Hindlimb muscle (tissue), 1 donor: ENCODE data around the gene TRIP12. TPM values are rescaled to one million over a fixed set of nuclear protein-coding genes. Genes with fewer than 3 reads are reported as not detected.
"Not testable (repeated sequence)": the region's sequence is repeated elsewhere in the genome, so short reads cannot be mapped to it uniquely, and the experiment has no call there.

ENCODE experiments used
- DNase-seq: peaks from one replicate; pipeline ENCODE4 v3.0.0-alpha.2; 2013
- polyA plus RNA-seq: library from polyadenylated mRNA; unstranded; fragments of 120-200 nt; gene quantifications from one replicate; pipeline ENCODE4 v1.2.1, GENCODE V29; 2013; ENCODE audit not compliant: insufficient read length

Gene TRIP12
- polyA plus RNA-seq, 1 donor: 196 TPM

GRCh38 chr2:229920011-229920641, 1.7 kb downstream of the TRIP12 start:
- DNase-seq: peak; percentile 11

GRCh38 chr2:229917793-229918192, 4.0 kb downstream of the TRIP12 start:
- DNase-seq: no peak

GRCh38 chr2:229914171-229914570, 7.6 kb downstream of the TRIP12 start:
- no peak for DNase-seq

GRCh38 chr2:229910832-229911412, 10.9 kb downstream of the TRIP12 start:
- no peak for DNase-seq

- DNase-seq: no peak
Measured at GRCh38 chr2:229910147-229910831, 11.5 kb downstream of the TRIP12 start.

- no peak for DNase-seq
Measured at GRCh38 chr2:229909090-229909489, 12.7 kb downstream of the TRIP12 start.

- DNase-seq: no peak
Measured at GRCh38 chr2:229905601-229906000, 16.2 kb downstream of the TRIP12 start.

- DNase-seq: no peak
Measured at GRCh38 chr2:229903037-229903436, 18.8 kb downstream of the TRIP12 start.

GRCh38 chr2:229901819-229902218, 20.0 kb downstream of the TRIP12 start:
- no peak for DNase-seq

- DNase-seq: not testable (repeated sequence)
Measured at GRCh38 chr2:229900514-229900913, 21.3 kb downstream of the TRIP12 start.

GRCh38 chr2:229900012-229900411, 21.8 kb downstream of the TRIP12 start:
- DNase-seq: no peak

- DNase-seq: no peak
Measured at GRCh38 chr2:229899604-229900003, 22.2 kb downstream of the TRIP12 start.

- DNase-seq: no peak
Measured at GRCh38 chr2:229896857-229897256, 25.0 kb downstream of the TRIP12 start.

- no peak for DNase-seq
Measured at GRCh38 chr2:229889023-229889422, 32.8 kb downstream of the TRIP12 start.

GRCh38 chr2:229888031-229888430, 33.8 kb downstream of the TRIP12 start:
- DNase-seq: no peak

GRCh38 chr2:229887441-229887840, 34.4 kb downstream of the TRIP12 start:
- DNase-seq: no peak

- no peak for DNase-seq
Measured at GRCh38 chr2:229884775-229885699, 36.8 kb downstream of the TRIP12 start.

GRCh38 chr2:229882583-229882982, 39.2 kb downstream of the TRIP12 start:
- no peak for DNase-seq

- DNase-seq: no peak
Measured at GRCh38 chr2:229880892-229881586, 40.8 kb downstream of the TRIP12 start.

GRCh38 chr2:229879191-229879950, 42.4 kb downstream of the TRIP12 start:
- no peak for DNase-seq

- no peak for DNase-seq
Measured at GRCh38 chr2:229875549-229875948, 46.3 kb downstream of the TRIP12 start.
